Islet of Langerhans (tissue), 1 donor: ENCODE data around the gene ADAMTS17.

Experiments
- FAIRE-seq: peaks from one replicate; lab custom pipeline; 2011; peaks lifted over from hg19 to GRCh38; lab: Jason Lieb, UNC

Gene ADAMTS17

DNA sequence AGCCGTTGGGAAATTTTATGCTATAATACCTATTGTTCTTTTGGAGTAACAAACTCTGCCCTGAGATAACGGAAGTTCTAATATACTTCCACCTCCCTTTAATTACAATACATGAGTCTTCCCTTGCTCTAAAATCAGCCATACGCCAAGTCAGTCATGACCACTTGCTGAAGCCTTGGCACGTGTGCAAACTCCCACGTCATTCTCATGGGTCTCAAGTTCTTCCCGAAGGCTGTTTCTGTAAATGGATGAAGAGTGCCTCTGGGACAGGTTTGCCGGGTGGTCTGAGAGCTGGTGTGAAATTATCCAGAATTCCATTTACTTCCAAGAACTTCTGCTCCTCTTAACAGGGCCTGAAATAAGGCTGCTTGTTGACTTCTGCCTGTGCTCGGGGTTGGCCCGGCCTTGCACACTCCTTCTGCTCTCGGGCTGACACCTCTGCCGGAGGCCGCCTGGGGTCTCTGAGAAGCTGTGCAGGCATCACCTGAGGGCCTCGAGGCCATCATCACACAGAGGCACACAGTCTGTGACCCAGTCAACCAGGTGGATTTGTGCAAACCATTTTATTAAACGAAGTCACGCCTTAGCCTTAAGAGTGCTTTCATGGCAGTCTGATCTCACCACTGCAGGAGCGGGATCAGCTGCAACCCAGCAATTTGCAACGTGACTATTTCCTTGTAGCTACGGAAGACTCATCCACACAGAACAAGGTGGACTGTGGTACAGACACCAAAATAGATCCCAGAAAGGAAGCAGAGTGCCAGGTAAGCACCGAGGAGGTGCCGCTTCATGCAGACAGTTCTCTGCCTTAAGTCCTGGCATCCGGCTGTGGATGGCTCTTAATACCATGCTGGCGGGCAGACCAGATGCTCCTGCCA, 120.1 kb downstream of the ADAMTS17 start:
- FAIRE-seq = no peak

DNA sequence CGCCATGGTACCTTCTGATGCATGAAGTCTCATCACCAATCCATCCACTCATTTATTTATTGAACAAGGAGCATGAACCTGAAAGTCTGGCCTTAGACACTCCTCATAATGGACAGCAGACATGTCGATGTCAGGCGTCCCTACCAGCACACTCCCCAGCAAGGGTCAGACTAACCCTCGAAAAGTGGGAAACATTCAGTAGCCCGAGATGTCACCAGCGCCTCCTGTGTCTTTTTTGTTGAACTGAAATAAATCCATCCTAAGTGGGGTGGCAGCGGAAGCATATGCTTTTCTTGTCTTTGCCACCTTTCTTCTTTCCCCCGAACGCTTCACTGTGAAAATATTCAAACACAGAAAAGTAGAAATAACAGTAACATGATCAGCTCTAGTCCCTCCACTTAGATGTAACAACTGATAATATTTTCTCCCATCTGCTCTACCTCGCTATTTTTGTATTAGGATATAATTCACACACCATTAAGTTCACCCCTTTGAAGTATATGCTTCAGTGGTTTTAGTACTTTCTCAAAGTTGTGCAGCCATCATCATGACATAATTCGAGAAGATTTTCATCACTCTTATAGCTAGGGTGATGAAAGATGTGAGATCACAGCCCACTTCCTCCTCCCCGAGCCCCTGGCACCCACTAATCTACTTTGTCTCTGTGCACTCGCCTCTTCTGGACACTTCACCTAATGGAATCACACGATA, 121.6 kb downstream of the ADAMTS17 start:
- FAIRE-seq = no peak

DNA sequence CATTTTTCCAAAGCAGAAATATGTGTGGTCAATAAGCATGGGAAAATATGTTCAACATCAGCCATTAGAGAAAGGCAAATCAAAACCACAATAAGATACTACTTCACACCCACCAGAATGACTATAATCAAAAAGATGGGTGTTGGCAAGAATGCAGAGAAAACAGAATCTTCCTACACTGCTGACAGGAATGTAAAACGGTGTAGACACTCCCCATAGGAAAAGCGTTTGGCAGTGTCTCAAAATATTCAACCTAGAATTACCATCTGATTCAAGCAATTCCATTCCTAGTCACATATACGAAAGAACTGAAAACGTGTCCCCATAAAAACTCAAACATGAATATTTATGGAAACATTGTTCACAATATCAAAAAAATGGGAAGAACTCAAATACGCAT, 123.3 kb downstream of the ADAMTS17 start:
- no peak for FAIRE-seq

DNA sequence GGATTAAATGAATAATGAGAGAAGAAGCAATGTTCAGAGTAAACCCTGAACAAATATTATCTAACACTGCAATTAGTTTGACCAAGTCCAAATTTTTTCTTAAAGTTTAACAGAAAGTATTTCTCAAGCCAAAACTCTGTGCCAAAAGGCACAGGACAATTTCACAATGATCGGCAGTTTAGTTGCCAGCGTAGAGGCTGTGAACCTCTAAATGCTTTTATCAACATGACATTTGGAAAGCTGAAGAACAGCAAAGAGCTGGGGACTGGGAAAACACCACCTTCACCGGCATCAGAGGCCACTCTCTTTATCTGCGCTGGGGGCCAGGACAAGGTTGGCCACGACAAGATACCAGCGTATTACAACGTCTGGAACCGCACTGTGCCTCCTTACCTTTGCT, 125.6 kb downstream of the ADAMTS17 start:
- FAIRE-seq = no peak

DNA sequence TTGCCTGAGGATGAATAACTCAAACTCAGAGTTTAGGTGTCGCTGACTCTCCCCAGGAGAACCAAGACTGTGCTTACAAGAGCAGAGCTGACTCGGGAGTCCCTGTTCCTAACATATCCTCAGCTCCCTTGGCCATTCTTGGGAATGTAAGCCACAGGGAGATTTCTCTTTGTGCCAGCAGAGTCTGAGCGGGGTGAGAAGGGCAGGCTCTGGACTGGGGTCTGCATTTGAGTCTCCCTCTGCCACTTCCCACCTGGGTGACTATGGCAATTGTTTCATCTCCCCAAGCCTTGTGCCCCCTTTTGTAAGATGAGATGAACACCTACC, 126.0 kb downstream of the ADAMTS17 start:
- FAIRE-seq = no peak

DNA sequence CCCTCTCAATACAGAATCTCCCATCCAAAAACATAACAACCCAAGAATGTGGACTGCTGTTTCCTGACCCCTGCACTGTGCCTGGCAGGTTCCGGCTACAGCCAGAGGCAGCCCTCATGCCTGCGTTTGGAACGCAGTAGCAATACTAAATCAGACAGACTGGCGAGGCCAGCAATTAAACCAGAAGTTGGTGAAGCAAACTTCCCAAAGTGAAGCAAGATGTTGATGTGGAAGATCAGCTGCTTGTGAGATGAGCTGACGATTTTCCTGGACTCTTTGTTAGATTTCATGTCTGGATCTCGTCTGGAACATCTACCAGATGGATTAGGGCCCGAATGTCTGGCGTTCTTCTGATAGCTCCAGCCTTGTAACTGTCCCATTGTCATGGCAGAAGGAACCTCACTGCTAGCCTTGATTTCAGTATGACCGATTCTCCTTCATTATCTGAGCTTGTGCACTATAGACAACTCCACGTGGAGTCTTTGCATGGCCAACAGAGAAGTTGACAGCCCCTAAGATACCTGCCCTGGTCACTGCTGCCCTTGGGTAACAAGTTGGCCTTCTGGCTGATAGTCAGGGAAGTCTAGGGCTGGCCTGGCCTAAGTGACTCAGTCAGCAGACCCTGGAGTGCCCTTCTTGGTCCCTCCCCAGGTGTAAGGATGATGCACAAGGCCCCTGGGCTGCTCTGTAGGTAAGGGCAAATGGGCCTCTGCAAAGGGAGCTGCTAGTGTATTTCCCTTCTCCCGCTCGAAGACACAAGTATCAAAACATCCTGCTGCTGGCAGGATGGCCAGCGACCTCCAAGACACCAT, 126.5 kb downstream of the ADAMTS17 start:
- no peak for FAIRE-seq

DNA sequence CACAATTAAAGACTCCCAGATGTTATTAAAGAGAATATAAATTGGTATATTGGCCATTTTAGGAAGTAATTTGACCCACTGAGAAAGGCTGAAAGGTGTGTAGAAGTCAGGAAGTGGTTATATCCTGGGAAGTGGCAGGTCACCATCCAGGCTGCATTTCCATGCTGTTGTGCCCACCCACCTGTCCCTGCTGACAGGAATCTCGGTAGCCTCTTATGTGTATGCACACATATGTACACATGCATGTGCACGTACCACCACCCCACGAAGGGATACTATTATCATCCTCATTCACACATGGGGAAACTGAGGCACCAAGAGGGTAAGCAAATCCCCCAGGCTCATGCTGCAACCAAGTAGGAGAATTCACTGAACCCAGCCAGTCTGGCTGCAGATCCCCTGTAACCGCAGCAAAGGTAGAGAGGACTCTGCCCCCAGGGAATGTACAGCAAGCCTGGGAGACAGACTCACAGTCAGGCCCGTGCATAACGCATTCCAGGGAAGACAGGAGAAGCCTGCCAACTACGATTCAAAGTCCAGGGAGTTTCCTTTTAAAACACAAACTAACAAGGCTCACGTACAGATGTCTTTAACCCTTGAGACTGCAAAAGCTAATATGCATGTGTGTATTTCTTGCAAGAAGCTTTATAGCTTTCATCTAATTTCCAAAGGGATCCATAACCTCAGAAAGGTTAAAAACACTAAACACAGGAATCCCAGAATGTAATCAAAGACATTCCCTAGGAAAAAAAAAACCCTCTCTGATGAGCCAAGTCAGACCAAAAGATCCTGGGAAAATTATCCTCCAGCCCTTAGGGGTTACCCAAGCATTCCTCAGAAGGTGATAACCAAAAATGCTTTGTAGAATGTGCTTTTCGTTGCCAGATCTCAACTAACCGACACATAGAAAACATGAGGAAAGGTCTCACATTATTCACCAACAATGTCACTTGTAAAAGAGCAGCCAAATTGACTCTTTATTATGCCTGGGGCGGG, 129.6 kb downstream of the ADAMTS17 start:
- FAIRE-seq = no peak

DNA sequence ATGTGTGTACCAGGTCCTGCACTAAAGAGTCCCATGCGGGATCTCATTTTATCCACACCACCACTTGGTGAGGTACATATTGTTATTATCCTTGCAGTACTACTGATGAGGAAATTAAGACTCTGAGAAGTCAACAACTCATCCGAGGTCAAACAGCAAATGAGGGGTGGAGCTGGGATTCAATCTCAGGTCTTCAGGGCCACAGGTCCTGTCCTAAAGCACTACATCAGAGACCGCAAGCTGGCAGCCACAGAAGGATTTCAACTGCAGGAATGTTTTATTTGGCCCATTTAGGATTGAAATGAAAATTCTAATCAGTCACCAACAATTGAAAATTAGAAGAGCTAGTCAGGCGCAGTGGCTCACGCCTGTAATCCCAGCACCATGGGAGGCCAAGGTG, 131.4 kb downstream of the ADAMTS17 start:
- no peak for FAIRE-seq

DNA sequence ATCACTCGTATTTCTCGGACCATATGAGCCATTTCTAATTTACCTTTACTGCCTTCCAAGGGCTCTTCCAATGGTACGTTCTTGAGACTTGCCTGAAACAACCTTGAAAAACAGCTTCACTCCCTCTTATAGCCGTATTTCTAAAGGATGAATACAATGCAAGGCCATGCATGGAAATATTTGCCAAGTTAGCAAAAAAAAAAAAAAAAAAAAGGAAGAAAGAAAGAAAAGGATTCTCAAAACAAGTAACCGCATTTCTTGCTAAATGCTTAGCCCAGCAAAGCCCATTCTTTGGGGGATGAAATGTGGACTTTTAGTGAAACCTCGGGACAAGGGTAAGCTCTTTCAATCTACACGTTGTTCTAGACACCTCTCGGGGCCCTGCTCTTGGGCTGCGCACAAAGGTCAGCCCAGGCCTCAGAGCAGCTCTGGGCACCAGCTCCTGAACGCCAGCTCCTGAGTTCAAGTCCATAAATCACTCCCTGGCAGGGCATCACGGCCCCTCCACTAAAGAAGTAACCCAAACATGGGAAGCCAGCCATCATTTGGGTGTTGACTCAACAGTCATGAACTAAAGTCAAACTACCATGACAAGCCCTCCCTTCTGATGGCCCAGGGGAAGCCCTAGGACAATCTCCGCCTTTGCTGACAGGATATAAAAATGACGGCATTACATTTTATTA, 132.7 kb downstream of the ADAMTS17 start:
- FAIRE-seq = no peak

DNA sequence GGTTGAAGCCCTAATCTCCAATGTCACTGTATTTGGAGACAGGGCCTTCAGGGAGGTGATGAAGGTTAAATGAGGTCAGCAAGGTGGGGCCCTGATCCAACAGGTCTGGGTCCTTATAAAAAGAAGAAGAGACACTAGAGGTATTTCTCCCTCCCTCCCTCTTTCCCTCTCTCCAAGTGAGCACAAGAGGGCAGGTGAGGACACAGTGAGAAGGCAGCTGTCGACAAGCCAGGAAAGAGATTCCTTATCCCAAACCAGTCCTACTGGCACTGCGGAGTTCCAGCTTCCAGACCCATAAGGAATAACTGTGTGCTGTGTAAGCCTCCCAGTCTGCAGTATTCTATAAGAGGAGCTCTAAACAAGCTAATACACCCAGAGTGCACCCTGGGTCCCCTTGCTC, 134.7 kb downstream of the ADAMTS17 start:
- no peak for FAIRE-seq

DNA sequence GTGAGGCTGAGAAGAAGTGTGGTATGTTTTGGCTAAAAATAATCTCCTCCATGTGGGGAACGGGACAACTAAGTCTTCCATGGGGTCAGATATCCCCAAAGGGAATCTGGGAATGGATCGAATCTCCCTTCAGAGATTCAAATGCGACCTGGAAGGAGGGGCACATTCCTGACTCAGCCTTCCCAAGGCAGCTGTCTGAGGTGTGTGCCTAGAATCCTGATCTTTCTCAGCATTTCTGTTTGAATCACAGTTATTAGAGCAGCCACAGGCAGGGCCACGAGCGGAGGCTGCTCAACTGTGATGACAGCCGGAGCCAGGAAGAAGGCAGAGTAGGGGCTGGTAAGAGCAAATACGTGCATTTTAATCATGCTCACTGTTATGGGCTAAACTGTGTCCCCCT, 135.1 kb downstream of the ADAMTS17 start:
- no peak for FAIRE-seq

DNA sequence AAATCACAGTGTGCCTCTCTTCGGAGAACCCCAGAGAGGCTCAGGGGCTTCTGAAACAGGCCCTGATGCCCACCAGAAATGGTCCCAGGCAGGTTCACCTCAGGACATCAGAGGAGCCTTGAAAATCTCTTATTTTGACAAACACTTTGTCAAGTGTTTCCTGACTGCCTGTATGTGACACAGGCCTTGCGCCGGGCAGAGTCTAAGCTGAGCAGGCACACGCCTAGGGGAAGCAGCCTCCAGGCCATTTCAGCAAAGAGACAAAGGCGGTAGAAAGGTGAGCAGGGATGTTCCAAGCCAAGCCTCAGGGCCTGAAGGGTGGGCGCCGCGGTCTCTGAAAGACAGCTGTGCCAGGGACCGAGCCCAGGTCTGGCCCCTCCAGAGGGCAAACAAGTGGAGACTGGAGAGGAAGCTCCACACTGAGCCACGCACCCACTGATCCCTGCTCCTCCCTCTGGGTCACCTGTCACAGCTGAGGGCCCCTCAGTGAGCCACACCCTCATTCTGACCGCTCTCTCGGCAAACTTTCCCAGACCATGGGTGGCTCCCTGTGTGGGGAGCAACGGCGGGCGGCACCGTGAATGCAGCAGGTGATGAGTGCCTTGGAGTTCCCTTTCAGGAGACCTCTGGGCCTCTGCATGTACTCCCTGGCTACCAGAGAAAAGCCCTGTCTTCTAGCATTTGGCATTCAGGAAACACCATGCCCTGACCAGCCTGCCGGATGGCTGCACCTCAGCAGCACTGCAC, 136.1 kb downstream of the ADAMTS17 start:
- FAIRE-seq = no peak

DNA sequence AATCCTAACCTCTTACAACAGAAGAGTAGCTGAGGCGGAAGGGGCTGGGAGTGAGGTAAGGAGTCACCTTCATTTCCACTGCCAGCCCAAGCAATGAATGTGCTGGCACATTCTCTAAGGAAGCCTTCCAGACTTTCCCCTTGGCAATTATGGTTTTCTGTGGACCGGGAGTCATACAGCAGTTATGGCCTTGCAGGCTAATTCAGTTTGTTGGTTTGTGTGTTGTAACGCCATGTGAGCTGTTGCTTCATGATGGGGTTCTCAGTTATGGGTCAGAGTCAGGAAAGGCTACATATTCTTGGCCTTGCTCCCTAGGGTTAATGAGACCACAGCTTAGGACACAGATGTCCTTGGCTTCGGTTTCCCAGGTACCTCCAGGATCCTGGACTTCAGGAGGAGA, 137.0 kb downstream of the ADAMTS17 start:
- FAIRE-seq = no peak

DNA sequence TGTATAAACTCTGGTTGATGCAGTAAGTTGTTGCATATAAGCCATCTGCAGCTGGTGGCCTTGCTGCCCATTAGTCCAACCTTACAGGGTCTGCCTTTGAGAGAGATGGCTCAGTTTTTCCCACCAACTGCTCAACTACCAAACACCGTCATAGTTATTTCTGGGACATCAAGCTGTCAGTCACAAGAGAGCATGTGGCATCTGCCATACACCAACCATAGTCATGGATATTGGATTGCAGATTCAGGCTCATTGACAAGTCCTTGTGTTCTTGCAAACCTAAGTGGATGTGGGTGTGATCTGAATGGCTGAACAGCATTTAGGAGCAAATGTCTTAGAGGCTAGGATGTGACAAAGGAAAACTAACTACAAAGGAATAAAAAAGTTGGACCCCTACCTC, 137.6 kb downstream of the ADAMTS17 start:
- no peak for FAIRE-seq

DNA sequence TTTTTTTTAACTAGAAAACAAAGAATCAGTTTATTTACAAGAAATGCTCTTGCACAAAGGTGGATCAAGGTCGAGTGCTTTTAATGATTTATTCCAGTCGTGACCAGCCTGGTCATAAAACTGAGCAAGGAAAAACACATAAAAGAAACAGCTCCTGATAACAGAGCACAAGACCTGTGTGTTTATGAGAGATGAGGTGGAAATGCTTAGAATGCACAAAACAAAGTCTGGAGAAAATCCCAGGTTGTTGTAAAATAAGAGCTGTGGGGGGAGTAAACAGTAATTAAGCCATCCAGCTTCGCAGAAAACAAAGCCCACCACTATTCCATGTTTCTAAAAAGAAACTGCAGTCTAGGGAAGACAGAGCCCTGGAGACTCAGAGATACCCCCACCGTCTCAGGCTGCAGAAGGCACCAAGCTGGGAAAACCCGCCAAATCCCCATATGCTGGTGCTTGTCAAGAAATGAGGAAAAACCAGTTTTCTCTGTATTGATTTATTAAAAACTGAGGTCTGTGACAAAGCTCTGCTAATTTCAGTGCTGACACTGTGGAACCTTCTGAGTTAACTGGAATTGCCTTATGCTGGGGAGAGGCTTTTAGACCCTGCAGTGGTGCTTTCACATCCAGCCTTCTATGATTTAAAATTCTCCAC, 139.3 kb downstream of the ADAMTS17 start:
- FAIRE-seq = no peak

DNA sequence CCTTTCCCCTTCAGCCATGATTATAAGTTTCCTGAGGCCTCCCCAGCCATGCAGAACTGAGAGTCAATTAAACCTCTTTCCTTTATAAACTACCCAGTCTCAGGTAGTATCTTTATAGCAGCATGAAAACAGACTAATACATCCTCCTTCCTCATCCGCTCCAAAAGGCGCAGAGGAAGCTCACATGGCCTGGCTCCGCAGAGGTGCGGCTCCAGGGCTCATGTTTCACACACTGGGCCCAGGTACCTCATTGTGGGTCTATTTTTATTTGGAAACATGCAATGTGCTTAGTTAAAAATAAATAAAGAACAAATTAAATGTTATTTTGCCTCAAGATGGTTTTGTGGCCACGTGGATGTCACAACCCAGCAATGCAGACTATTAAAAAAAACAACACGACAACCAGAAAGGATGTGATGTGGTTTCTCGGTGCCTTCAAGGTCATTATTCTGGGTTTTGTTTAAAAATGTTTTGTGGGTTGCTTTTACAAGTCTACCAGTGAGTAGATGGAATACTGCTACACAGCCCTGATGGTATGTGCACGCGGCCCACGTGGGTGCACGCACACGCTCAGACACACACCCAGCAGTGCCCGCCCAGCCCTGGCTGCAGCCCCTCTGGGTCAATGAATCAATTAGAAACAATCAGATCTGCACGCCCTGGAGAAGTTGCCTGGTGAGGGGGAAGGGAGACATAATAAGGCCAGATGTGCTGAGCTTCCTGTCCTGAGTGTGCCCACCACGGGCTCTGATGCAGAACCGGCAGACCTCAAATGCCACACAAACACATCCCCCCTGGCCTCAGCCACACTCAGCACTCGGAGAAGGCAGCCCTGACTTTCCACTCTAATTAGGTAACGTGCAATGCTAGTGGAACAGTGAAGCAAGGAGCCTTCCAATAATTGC, 140.1 kb downstream of the ADAMTS17 start:
- no peak for FAIRE-seq

DNA sequence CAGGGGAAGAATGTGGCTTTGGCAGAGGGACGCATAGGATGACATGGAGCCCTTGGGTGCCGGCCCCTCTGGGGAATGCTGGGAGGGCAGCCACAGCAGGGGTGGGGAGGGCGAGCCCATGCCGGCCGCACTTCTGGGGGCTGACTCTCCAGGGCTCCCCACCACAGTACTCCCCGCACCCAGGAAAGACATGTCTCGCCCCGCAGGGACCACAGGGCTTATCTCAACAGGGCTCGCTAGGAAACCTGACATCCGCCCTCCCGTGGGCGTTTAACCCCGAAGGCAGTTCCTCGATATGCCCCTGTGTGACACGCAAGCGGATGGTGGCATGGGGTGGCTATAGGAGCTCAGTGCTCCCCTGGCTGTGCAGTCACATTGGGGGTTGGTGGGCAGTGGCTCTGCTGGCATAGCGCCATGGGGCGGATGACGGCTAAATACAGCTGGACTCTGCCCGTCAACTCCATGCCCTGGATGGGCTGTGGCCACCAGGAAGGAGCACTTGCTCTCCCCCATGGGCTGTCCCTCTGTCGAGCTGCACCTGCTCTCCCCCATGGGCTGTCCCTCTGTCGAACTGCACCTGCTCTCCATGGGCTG, 141.4 kb downstream of the ADAMTS17 start:
- no peak for FAIRE-seq

DNA sequence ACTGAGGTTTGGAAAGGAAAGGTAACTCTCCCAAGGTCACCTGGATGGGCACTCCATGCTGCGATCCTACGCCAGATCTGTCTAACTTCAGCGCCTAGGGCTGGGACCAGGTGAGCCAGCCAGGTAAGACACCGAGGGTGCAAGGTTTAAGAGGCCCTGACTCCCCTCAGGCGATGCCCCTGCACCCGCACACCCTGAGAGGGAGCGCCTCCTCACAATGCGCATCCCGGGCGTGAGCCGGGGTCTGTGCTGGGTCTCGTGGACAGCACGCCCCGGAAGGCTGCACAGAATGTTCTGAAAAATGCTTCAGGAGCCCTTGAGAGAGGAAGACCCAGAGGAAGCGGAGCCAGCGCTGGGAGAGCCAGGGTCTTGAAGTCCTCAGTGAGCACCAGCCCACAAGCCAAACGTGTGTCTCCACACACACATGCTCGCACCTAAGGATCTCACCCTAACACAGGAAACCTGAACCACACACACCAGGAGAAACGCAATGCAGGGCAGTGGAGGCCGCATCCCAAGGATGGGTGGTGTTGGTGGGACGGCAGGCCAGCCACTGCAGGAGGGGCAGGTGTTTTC, 142.0 kb downstream of the ADAMTS17 start:
- FAIRE-seq = no peak
